Right lobe of liver (tissue), 6 donors: Measurements from ENCODE around the gene NEUROG3. TPM values are rescaled to one million over a fixed set of nuclear protein-coding genes. Genes with fewer than 3 reads are reported as not detected.

ENCODE experiments used
- ATAC-seq, 4 donors: fragments of 200-7000 bp; cut with Tn5 transposase; one replicate each; pipeline ENCODE4 v1.9.1; 2020; ENCODE audit warnings: mild to moderate bottlenecking in 4 of 4, moderate library complexity in 4 of 4
- DNase-seq, 3 donors: peaks; one replicate each; pipeline ENCODE4 v3.0.0-alpha.2; 2020
- H3K27ac ChIP-seq, 3 donors: fragments of 200-600 bp; one replicate each; pipeline ENCODE4 v1.8.0; 2022
- H3K27me3 ChIP-seq, 2 donors: fragments of 200-600 bp; one replicate each; pipeline ENCODE4 v1.8.0; 2022
- H3K36me3 ChIP-seq, 4 donors: fragments of 200-600 bp; sonication (generic) in 1 of 4; one replicate each; pipeline versions ENCODE4 v1.5.1 to v1.8.0; 2017 to 2022; ENCODE audit warnings: control low read depth in 1 of 4
- H3K4me1 ChIP-seq, 4 donors: fragments of 200-600 bp; sonication (generic) in 1 of 4; one replicate each; pipeline versions ENCODE4 v1.5.1 to v1.8.0; 2017 to 2022; ENCODE audit warnings: control low read depth in 1 of 4
- H3K4me3 ChIP-seq, 3 donors: fragments of 200-600 bp; one replicate each; pipeline ENCODE4 v1.8.0; 2022
- H3K9me3 ChIP-seq, 4 donors: fragments of 200-600 bp; sonication (generic) in 1 of 4; one replicate each; pipeline versions ENCODE4 v1.5.1 to v1.8.0; 2017 to 2022; ENCODE audit warnings: control low read depth in 1 of 4
- CTCF ChIP-seq, 4 donors: fragments of 200-600 bp in 3 of 4; fragments of 450-650 bp in 1 of 4; IDR thresholded peaks; one replicate each; pipeline versions ENCODE4 v1.5.1 to v1.8.0; 2016 to 2022; ENCODE audit warnings: antibody characterized with exemption in 4 of 4, mild to moderate bottlenecking in 2 of 4
- POLR2A ChIP-seq: fragments of 450-650 bp; IDR thresholded peaks from one replicate; pipeline ENCODE4 v1.6.1; 2017; ENCODE audit warnings: antibody characterized with exemption, mild to moderate bottlenecking
- WGBS: methylation state at CpG from one replicate; pipeline ENCODE4 v1.1.6; 2018; ENCODE audit warnings: low coverage, low lambda C conversion rate; ENCODE audit not compliant: insufficient coverage; ENCODE audit errors: missing lambda C conversion rate; 5-methylcytosine and 5-hydroxymethylcytosine counted together
- intact Hi-C, 2 donors: fragments of 100-400 bp; cut with DNase I; formaldehyde crosslinking; loops; one replicate each; pipeline versions ENCODE4 v1.11.2 to v1.14.1; 2022
- total RNA-seq, 6 experiments: library from RNA; depleted of rRNA in 2 of 6; stranded (reverse); fragments of >200 nt in 2 of 6; fragmentation: NEBNext Ultra II Directional in 3 of 6; extraction: Animal tissue kit (Norgen Biotek cat#: 25700) in 3 of 6; gene quantifications; one replicate each; pipeline versions ENCODE4 v1.1.0 to v1.2.4, GENCODE V29; 2016 to 2023
- donor health status: DM: no; HTN: yes; CAD: no.
- donor health status: DM: no; HTN: no; CAD: no.
- donor health status: DM: no; HTN: no; CAD: no.
- donor health status: DM: no; HTN: yes; CAD: no.
- donor health status: DM: no; HTN: yes; CAD: no.

Gene NEUROG3
- total RNA-seq, 6 experiments from 2014 or later: not detected

- Histone ChIP-seq H3K27ac (no peak overlapping the region), H3K9me3 (no peaks in the 10 kb centered on the region), H3K36me3 (no peaks in the 10 kb centered on the region), H3K4me3 (no peak overlapping the region), H3K27me3 (no peaks in the 10 kb centered on the region), H3K4me1 (no peaks in the 10 kb centered on the region)
- TF ChIP-seq POLR2A: no peak
- TF ChIP-seq CTCF (IDR thresholded peaks at IDR 0.05): no peak
- 0% methylated on average over 2 of the region's 3 CpGs for WGBS
- ATAC-seq (no peak), DNase-seq (no peak)
- intact Hi-C loops: no loop called here
These were observed 15.1 kb upstream of the NEUROG3 start for GRCh38 chr10:69588358-69588757.

- Histone ChIP-seq H3K27me3 (no peaks in the 10 kb centered on the region), H3K4me1 (no peaks in the 10 kb centered on the region), H3K36me3 (no peaks in the 10 kb centered on the region), H3K9me3 (no peaks in the 10 kb centered on the region), H3K27ac (no peak overlapping the region), H3K4me3 (no peak overlapping the region)
- intact Hi-C loops: no loop called here
- no peak for DNase-seq
- no peak for ATAC-seq
- 56% methylated on average over 3 of the region's 3 CpGs for WGBS
- TF ChIP-seq CTCF (IDR thresholded peaks at IDR 0.05) (no peak), POLR2A (no peak)
These were observed 11.4 kb upstream of the NEUROG3 start for GRCh38 chr10:69584624-69585023.

- 58% methylated on average over 2 of the region's 2 CpGs for WGBS
- intact Hi-C loops: no loop called here
- TF ChIP-seq CTCF (IDR thresholded peaks at IDR 0.05) (no peak), POLR2A (no peak)
These were observed 9.9 kb upstream of the NEUROG3 start for GRCh38 chr10:69583106-69583505.

GRCh38 chr10:69580435-69580834 lies 7.2 kb upstream of the NEUROG3 start:
- intact Hi-C loops: no loop called here
- H3K27me3 ChIP-seq: peaks cover 0 to 18% of the 10 kb centered on the region in 2 donors
- no peaks in the 10 kb centered on the region for H3K36me3 ChIP-seq
- TF ChIP-seq CTCF (IDR thresholded peaks at IDR 0.05) (no peak), POLR2A (no peak)
- no peak overlapping the region for H3K4me3 ChIP-seq
- H3K4me1 ChIP-seq: no peaks in the 10 kb centered on the region
- no peak for DNase-seq
- no peaks in the 10 kb centered on the region for H3K9me3 ChIP-seq
- no peak for ATAC-seq
- WGBS: 60% methylated on average over 5 of the region's 5 CpGs
- H3K27ac ChIP-seq: no peak overlapping the region

More at GRCh38 chr10:69583106-69583505, 9.9 kb upstream of the NEUROG3 start:
- Histone ChIP-seq H3K27me3 (peaks cover 0 to 6% of the 10 kb centered on the region in 2 donors), H3K27ac (no peak overlapping the region), H3K4me1 (no peaks in the 10 kb centered on the region), H3K9me3 (no peaks in the 10 kb centered on the region), H3K4me3 (no peak overlapping the region), H3K36me3 (no peaks in the 10 kb centered on the region)
- ATAC-seq: no peak
- no peak for DNase-seq
